Measurements from ENCODE around the gene CLK2. TPM values are rescaled to one million over a fixed set of nuclear protein-coding genes. Genes with fewer than 3 reads are reported as not detected.
A peak's percentile ranks its signal among the peaks of the same experiment; 100 is the strongest.
"Not testable (repeated sequence)": the region's sequence is repeated elsewhere in the genome, so short reads cannot be mapped to it uniquely, and the experiment has no call there.

Gene CLK2
- total RNA-seq, 1 donor from 2014 or later = 43.7 TPM

DNA sequence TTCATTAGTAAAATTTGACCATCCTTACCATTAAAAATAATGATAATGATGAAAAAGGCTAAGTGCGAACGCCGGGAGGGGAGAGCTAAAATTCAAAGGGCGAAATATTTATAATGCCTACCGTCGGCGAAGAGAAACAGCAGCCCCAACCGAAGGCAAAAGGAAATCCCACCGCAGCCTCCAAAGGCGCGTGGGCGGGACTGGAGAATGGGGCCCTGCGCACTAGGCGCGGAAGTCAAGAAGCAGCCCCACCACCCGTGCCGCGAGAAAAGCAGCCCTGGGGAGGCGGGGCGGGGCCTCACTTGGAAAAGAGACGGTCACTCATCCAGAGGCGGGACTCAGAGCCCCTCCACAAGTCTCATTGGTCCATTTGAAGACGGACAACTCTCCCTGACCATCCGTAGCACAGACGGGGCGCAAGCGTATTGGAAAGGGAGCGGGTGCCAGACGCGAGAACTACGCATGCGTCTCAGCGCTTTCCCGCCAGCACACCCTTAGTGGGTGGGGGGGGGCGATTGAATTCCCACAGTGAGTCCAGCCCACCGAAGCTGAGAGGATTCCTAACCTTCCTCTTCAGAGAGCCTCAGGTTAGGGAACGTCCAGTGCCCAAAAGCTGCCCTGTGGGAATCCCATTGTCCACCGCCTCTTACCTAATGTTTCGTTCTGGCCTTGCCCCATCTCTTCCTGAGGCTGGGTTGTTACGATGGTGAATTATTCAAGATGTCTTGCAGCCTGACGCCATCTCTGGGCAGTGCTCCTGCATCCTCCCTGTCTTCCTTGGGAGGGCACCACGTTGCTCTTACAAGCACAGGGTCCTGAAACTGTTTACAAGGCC, 45.8 kb downstream of the CLK2 start:
- peak; percentile 84 for DNase-seq (ENCODE audit: low read depth)
- TF ChIP-seq, protein P1, sequence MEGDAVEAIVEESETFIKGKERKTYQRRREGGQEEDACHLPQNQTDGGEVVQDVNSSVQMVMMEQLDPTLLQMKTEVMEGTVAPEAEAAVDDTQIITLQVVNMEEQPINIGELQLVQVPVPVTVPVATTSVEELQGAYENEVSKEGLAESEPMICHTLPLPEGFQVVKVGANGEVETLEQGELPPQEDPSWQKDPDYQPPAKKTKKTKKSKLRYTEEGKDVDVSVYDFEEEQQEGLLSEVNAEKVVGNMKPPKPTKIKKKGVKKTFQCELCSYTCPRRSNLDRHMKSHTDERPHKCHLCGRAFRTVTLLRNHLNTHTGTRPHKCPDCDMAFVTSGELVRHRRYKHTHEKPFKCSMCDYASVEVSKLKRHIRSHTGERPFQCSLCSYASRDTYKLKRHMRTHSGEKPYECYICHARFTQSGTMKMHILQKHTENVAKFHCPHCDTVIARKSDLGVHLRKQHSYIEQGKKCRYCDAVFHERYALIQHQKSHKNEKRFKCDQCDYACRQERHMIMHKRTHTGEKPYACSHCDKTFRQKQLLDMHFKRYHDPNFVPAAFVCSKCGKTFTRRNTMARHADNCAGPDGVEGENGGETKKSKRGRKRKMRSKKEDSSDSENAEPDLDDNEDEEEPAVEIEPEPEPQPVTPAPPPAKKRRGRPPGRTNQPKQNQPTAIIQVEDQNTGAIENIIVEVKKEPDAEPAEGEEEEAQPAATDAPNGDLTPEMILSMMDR (conservative IDR thresholded peaks at IDR 0.05; ENCODE audit: low read depth, low read length) = no peak

GRCh38 chr1:155226910-155227260, 46.4 kb downstream of the CLK2 start:
- TF ChIP-seq, protein P1 (conservative IDR thresholded peaks at IDR 0.05; ENCODE audit: low read depth, low read length) = no peak
- peak overlapping the region; percentile 83 for H3K4me3 ChIP-seq (ENCODE audit: low read depth, low read length)
- DNase-seq (ENCODE audit: low read depth) = no peak

More for the DNA sequence above, 45.8 kb downstream of the CLK2 start:
- peak overlapping the region; percentile 83 for H3K4me3 ChIP-seq (ENCODE audit: low read depth, low read length)

DNA sequence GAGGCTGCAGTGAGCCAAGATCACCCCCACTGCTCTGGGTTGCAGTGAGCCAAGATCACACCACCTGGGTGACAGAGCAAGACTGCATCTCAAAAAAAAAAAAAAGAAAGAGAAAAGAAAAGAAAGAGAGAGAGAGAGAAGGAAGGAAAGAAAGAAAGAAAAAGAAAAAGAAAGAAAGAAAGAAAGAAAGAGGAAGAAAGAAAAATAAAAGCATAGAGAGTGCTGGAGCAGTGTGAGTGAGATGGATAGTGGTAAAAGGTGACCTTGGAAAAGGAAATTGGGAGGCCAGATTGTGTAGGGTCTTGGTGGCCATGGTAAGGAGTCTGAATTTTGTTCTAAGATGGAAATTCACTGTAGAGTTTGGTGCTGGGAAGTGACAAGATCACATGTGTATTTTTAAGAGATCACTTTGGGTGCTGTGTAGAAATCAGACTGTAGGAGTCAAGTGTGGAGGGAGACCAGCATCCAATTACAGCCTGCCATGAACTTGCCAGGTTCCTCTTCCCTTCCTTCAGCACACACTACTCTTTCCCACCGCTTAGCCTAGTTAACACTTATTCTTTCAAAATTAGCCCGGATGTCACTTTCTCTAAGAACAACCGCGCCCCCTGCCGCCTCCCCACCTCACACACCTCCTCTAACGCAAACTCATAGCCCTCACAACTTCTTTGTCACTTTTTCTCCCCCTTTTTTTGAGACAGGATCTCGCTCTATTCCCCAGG, 47.0 kb downstream of the CLK2 start:
- no peak for DNase-seq (ENCODE audit: low read depth)
- TF ChIP-seq, protein P1 (conservative IDR thresholded peaks at IDR 0.05; ENCODE audit: low read depth, low read length) = peak; percentile 76
- H3K4me3 ChIP-seq (ENCODE audit: low read depth, low read length) = peak overlapping the region; percentile 83

DNA sequence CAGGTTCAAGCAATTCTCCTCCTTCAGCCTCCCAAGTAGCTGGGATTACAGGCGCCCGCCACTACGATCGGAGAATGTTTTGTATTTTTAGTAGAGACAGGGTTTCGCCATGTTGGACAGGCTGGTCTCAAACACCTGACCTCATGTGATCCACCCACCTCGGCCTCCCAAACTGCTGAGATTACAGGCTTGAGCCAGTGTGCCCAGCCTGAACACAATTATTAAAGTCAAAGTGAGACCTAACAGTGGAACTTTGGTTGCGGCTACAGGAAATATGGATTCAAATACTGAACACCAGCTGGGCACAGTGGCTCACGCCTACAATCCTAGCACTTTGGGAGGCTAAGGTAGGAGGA, 47.9 kb downstream of the CLK2 start:
- H3K4me3 ChIP-seq (ENCODE audit: low read depth, low read length); DNase-seq (ENCODE audit: low read depth): not testable (repeated sequence)

DNA sequence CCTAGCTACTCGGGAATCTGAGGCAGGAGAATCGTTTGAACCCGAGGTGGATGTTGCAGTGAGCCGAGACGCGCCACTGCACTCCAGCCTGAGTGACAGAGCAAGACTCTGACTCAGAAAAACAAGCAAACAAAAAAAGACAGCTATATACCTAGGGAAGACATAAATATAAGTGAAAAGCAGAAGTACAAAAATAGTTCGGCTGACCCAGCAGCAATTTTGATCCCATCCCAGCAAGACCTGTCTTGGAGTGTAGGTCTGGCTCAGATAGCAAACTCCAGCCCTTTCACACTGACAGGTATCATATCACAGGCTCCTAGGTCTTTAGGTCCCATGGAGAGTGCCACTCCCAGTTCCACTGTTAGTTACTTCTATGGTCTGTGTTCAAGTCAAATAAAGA, 50.3 kb downstream of the CLK2 start:
- no peak for DNase-seq (ENCODE audit: low read depth)
- TF ChIP-seq, protein P1 (conservative IDR thresholded peaks at IDR 0.05; ENCODE audit: low read depth, low read length) = no peak
- H3K4me3 ChIP-seq (ENCODE audit: low read depth, low read length) = no peak overlapping the region

DNA sequence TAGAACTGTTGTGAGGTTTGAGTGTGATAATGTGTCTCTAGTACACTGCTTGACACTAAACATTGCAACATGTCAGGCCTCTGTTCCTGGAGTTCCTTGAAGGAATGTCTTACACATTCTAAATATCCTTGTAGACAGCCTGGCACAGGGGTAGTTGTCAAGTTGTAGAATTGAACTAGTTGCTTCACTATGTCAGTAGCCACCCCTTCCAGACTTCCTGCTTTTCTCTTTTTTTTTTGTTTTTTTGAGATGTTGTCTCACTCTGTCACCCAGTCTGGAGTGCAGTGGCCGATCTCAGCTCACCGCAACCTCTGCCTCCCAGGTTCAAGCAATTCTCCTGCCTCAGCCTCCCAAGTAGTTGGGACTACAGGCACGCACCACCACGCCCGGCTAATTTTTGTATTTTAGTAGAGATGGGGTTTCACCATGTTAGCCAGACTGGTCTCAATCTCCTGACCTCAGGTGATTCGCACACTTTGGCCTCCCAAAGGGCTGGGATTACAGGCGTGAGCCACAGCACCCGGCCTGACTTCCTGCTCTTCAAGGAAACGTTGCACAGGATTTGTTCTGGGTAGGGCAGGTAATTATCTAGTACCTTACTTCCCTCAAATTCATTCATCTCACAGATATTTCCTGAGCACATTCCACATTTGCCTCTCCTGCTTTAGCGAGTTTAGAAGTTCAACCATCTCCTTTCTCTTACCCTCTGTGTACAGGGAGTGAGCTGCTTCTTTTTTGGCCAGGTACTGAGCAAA, 52.9 kb downstream of the CLK2 start:
- not testable (repeated sequence) for DNase-seq (ENCODE audit: low read depth); H3K4me3 ChIP-seq (ENCODE audit: low read depth, low read length)

DNA sequence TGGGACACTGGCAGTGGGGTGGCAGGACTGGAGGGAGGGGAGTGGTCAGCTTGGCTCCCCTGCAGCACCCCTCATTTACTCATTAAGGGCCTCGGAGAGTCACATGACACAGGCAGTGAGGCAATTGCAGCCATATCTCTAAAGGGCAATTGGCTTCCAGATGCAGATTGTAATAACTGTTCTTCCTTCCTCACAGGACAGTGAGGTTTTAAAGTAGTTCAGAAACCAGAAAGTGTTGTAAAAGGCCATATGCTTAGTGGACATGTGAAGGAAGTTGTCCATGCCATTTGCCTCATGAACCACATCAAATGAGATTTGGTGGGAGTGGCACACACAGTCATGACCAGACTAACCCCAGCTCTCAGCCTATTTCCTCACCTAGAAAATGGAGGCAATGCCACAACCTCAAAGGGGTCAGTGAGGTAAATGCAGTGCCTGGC, 53.7 kb downstream of the CLK2 start:
- DNase-seq (ENCODE audit: low read depth) = no peak
- H3K4me3 ChIP-seq (ENCODE audit: low read depth, low read length) = no peak overlapping the region
- TF ChIP-seq, protein P1 (conservative IDR thresholded peaks at IDR 0.05; ENCODE audit: low read depth, low read length) = no peak

Measured in epithelial cell of proximal tubule (primary cell).